PC-3 (cell line): ENCODE results near the gene GPC6. TPM values are rescaled to one million over a fixed set of nuclear protein-coding genes. Genes with fewer than 3 reads are reported as not detected.

Experiments
- ATAC-seq: fragments of 200-7000 bp; cut with Tn5 transposase; 2 replicates; pipeline ENCODE4 v1.9.1; 2020; ENCODE audit warnings: mild to moderate bottlenecking, moderate library complexity
- BruUV-seq: library from RNA; stranded (reverse); fragments of 400-500 nt; replicated peaks from 2 replicates; lab custom pipeline; 2021; lab: Mats Ljungman, UMichigan
- CTCF ChIA-PET: fragments of 300-600 bp; sonication (Branson Sonifier 250); formaldehyde crosslinking; loops from one replicate; lab custom pipeline; 2022; ENCODE audit warnings: antibody characterized with exemption; lab: Charles Lee
- POLR2A ChIA-PET: fragments of 300-600 bp; sonication (Branson Sonifier 250); formaldehyde crosslinking; loops from one replicate; lab custom pipeline; 2022; ENCODE audit warnings: antibody characterized with exemption; ENCODE audit not compliant: unreplicated experiment; lab: Charles Lee
- DNase-seq: peaks from one replicate; pipeline ENCODE4 v3.0.0-alpha.2; 2015
- H2AFZ ChIP-seq: fragments of 300-600 bp; sonication (generic); 2 replicates; pipeline ENCODE4 v1.6.0; 2016; ENCODE audit warnings: antibody characterized with exemption, low read length
- H3F3A ChIP-seq: fragments of 300-600 bp; sonication (generic); one replicate; pipeline ENCODE4 v1.6.0; 2017; ENCODE audit warnings: antibody characterized with exemption, low read length, control low read depth, mild to moderate bottlenecking; ENCODE audit not compliant: unreplicated experiment
- H3K27ac ChIP-seq: fragments of 300-600 bp; sonication (generic); 2 replicates; pipeline ENCODE4 v1.5.1; 2016; ENCODE audit warnings: mild to moderate bottlenecking, low read length
- H3K27me3 ChIP-seq: fragments of 300-600 bp; sonication (generic); 2 replicates; pipeline ENCODE4 v1.6.1; 2016; ENCODE audit warnings: low read length, mixed read lengths
- H3K36me3 ChIP-seq: fragments of 300-600 bp; sonication (generic); 2 replicates; pipeline ENCODE4 v1.6.1; 2016; ENCODE audit warnings: low read depth, mixed run types, low read length, mixed read lengths
- H3K4me1 ChIP-seq: fragments of 300-600 bp; sonication (generic); 2 replicates; pipeline ENCODE4 v1.5.1; 2016; ENCODE audit warnings: low read length; ENCODE audit not compliant: insufficient read depth
- H3K4me2 ChIP-seq: fragments of 300-600 bp; sonication (generic); 2 replicates; pipeline ENCODE4 v1.6.0; 2016; ENCODE audit warnings: low read length
- H3K4me3 ChIP-seq: fragments of 300-600 bp; sonication (generic); 2 replicates; pipeline ENCODE4 v1.5.1; 2016; ENCODE audit warnings: mild to moderate bottlenecking, low read length, mixed read lengths
- H3K79me2 ChIP-seq: fragments of 300-600 bp; sonication (generic); 2 replicates; pipeline ENCODE4 v1.6.1; 2017; ENCODE audit warnings: low read length, mixed read lengths
- H3K9ac ChIP-seq: fragments of 300-600 bp; sonication (generic); 2 replicates; pipeline ENCODE4 v1.6.0; 2016; ENCODE audit warnings: mild to moderate bottlenecking, low read length
- H3K9me2 ChIP-seq: fragments of 300-600 bp; sonication (generic); replicated peaks from 2 replicates; pipeline ENCODE4 v1.6.1; 2016; ENCODE audit warnings: mixed run types, low read length, mixed read lengths
- H3K9me3 ChIP-seq: fragments of 300-600 bp; sonication (generic); 2 replicates; pipeline ENCODE4 v1.6.1; 2016; ENCODE audit warnings: low read length, mixed read lengths
- H4K20me1 ChIP-seq: fragments of 300-600 bp; sonication (generic); 2 replicates; pipeline ENCODE4 v1.6.1; 2016; ENCODE audit warnings: low read length, mixed read lengths
- CTCF ChIP-seq: fragments of 300-600 bp; sonication (generic); conservative IDR thresholded peaks from 2 replicates; pipeline ENCODE4 v1.5.1; 2017; ENCODE audit warnings: antibody characterized with exemption, low read depth, mild to moderate bottlenecking, low read length
- EZH2 ChIP-seq: fragments of 300-600 bp; sonication (generic); IDR thresholded peaks from one replicate; pipeline ENCODE4 v1.6.1; 2017; ENCODE audit warnings: antibody characterized with exemption, mild to moderate bottlenecking, low read length; ENCODE audit not compliant: unreplicated experiment
- EZH2phosphoT487 ChIP-seq: fragments of 300-600 bp; sonication (generic); IDR thresholded peaks from 2 replicates; pipeline ENCODE4 v1.6.1; 2018; ENCODE audit warnings: mild to moderate bottlenecking, antibody characterized with exemption, low read length, borderline replicate concordance
- intact Hi-C: fragments of 100-400 bp; cut with micrococcal nuclease; formaldehyde crosslinking; loops from 2 replicates; pipeline ENCODE4 v1.9.0; 2023
- total RNA-seq: library from RNA; depleted of rRNA; stranded (reverse); fragments of >200 nt; gene quantifications from 2 replicates; pipeline ENCODE4 v1.2.3, GENCODE V29; 2014

The GPC6 gene
- total RNA-seq, 1 experiment from 2014 or later = 3.5 TPM

- no peaks in the 10 kb centered on the region for H3K79me2 ChIP-seq
- DNase-seq (peak; percentile 73), ATAC-seq (peak; percentile 88)
- H3K27me3 ChIP-seq = no peaks in the 10 kb centered on the region
- H3K9me3 ChIP-seq = no peaks in the 10 kb centered on the region
- H4K20me1 ChIP-seq = no peaks in the 10 kb centered on the region
- no peak overlapping the region for H3K9ac ChIP-seq
- H3K9me2 ChIP-seq = no peaks in the 10 kb centered on the region
- no peak overlapping the region for H2AFZ ChIP-seq
- no peaks in the 10 kb centered on the region for H3K36me3 ChIP-seq
- peak overlapping the region; percentile 74 for H3K27ac ChIP-seq
- no peak overlapping the region for H3K4me3 ChIP-seq
- peaks cover 19% of the 10 kb centered on the region for H3K4me1 ChIP-seq
- no TSS peak for BruUV-seq
- ChIA-PET POLR2A (interaction anchor here (0.6 kb wide), 1 partner anchor 716 kb away, joined by 4 read pairs; no protein-coding TSS in a partner anchor), CTCF (interaction anchor here (1.4 kb wide), 1 partner anchor 715 kb away, joined by 7 read pairs; no protein-coding TSS in a partner anchor)
- intact Hi-C loops = loop anchor here (5.0 to 10.0 kb wide), 2 partner anchors 151 to 399 kb away; no protein-coding TSS in a partner anchor
- H3K4me2 ChIP-seq = peak overlapping the region; percentile 45
- no peak for TF ChIP-seq EZH2phosphoT487
- no peak for TF ChIP-seq CTCF
- no peak for TF ChIP-seq EZH2
- no peaks in the 10 kb centered on the region for H3F3A ChIP-seq
Measured at GRCh38 chr13:93963266-93964145, 736.9 kb downstream of the GPC6 start.

DNA sequence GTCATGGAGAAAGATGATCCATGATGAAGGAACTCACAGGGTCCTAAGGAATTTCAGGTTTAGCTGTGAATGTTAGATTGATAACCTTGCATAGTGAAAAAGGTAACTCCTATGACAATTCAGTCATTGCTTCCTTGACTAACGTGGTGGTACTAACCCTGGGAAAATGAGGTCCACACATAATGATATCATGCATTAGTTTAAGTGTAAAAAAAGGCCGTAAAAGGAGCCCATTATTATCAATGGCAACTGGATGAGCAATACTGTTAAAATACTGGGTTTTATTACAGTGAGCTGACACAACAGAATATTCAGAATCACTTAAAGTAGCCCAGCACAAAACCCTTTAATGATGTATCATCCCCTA, 737.5 kb downstream of the GPC6 start:
- Histone ChIP-seq H3K9me2 (no peaks in the 10 kb centered on the region), H3K9me3 (no peaks in the 10 kb centered on the region), H3K27ac (peak overlapping the region; percentile 74), H4K20me1 (no peaks in the 10 kb centered on the region), H3K4me3 (no peak overlapping the region), H3F3A (no peaks in the 10 kb centered on the region), H3K79me2 (no peaks in the 10 kb centered on the region), H3K9ac (no peak overlapping the region), H3K4me2 (peak overlapping the region; percentile 45), H3K4me1 (peaks cover 19% of the 10 kb centered on the region), H3K36me3 (no peaks in the 10 kb centered on the region), H2AFZ (no peak overlapping the region), H3K27me3 (no peaks in the 10 kb centered on the region)
- no peak for TF ChIP-seq EZH2phosphoT487
- TF ChIP-seq CTCF = no peak
- TF ChIP-seq EZH2 = no peak
- peak; percentile 53 for ATAC-seq
- CTCF ChIA-PET = no interaction called here
- BruUV-seq = no TSS peak
- intact Hi-C loops = loop anchor here (5.0 to 10.0 kb wide), 2 partner anchors 151 to 398 kb away; no protein-coding TSS in a partner anchor
- no peak for DNase-seq
- POLR2A ChIA-PET = no interaction called here

GRCh38 chr13:93965587-93965986, 739.0 kb downstream of the GPC6 start:
- H3K27ac ChIP-seq = no peak overlapping the region
- BruUV-seq = no TSS peak
- no peaks in the 10 kb centered on the region for H3K79me2 ChIP-seq

More at GRCh38 chr13:93965587-93965986, 739.0 kb downstream of the GPC6 start:
- Histone ChIP-seq H3K4me1 (peaks cover 19% of the 10 kb centered on the region), H3K9ac (no peak overlapping the region), H4K20me1 (no peaks in the 10 kb centered on the region), H2AFZ (no peak overlapping the region), H3K9me2 (no peaks in the 10 kb centered on the region), H3K27me3 (no peaks in the 10 kb centered on the region), H3K4me2 (no peak overlapping the region), H3K4me3 (no peak overlapping the region), H3F3A (no peaks in the 10 kb centered on the region), H3K9me3 (no peaks in the 10 kb centered on the region), H3K36me3 (no peaks in the 10 kb centered on the region)
- ChIA-PET CTCF (no interaction called here), POLR2A (no interaction called here)
- TF ChIP-seq EZH2 = no peak
- TF ChIP-seq EZH2phosphoT487 = no peak
- no peak for TF ChIP-seq CTCF
- ATAC-seq = no peak
- DNase-seq = no peak
- intact Hi-C loops = loop anchor here (10.0 kb wide), 1 partner anchor 149 kb away; no protein-coding TSS in a partner anchor
